ENCODE data around the gene TMEM209.
"Not testable (repeated sequence)": the region's sequence is repeated elsewhere in the genome, so short reads cannot be mapped to it uniquely, and the experiment has no call there.

- TF ChIP-seq CTCF (tag by site-specific recombination; IDR thresholded peaks at IDR 0.05); PBX3 (CRISPR knock-in tag; IDR thresholded peaks at IDR 0.05): not testable (repeated sequence)
Observed at GRCh38 chr7:130184349-130184748, 20.9 kb downstream of the TMEM209 start.
